ENCODE data around the gene ZMYM1. TPM values are rescaled to one million over a fixed set of nuclear protein-coding genes. Genes with fewer than 3 reads are reported as not detected.
"Not testable (repeated sequence)": the region's sequence is repeated elsewhere in the genome, so short reads cannot be mapped to it uniquely, and the experiment has no call there.

ZMYM1 gene
- total RNA-seq, 1 experiment from 2014 or later = 25.3 TPM

DNA sequence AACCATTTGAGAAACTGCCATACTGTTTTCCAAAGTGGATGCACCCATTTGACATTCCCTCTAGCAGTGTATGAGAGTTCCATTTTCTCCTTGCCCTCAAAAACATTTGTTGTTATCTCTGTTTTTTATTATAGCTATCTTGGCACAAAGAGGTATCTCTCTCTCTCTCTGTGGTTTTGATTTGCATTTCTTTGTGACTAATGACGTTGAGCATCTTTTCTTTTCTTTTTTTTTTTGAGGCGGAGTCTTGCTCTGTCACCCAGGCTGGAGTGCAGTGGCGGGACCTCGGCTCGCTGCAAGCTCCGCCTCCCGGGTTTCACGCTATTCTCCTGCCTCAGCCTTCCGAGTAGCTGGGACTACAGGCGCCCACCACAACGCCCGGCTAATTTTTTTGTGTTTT lies 30.1 kb upstream of the ZMYM1 start:
- Histone ChIP-seq H3K27me3 (replicated peaks) (no peaks in the 10 kb centered on the region), H3K36me3 (no peaks in the 10 kb centered on the region), H3K9me3 (replicated peaks) (no peaks in the 10 kb centered on the region), H3K4me3 (no peak overlapping the region), H3K4me1 (replicated peaks) (peaks cover 12% of the 10 kb centered on the region), H3K27ac (no peak overlapping the region)
- DNase-seq (ENCODE audit: low read depth in 1 of 2, low spot score in 2 of 2) = no peak

DNA sequence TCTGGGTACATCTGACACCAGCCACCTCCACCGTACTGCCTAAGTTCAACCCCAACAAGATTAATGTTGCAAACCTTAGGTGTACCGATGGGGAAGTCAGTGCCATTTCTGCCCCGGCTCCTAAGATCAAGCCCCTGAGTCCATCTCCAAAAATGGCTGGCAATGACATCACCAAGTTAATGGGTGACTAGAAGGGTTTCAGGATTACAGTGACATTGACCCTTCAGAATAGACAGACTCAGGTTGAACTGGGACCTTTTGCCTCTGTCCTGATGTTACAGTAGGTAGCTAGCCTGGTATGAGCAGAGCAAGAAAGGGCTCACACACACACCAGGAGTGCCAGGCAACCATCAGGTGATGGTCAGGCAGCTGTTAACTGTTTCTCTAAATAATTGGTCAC lies 25.8 kb upstream of the ZMYM1 start:
- Histone ChIP-seq H3K36me3 (no peaks in the 10 kb centered on the region), H3K4me1 (replicated peaks) (no peaks in the 10 kb centered on the region), H3K4me3 (no peak overlapping the region), H3K27ac (no peak overlapping the region), H3K27me3 (replicated peaks) (no peaks in the 10 kb centered on the region), H3K9me3 (replicated peaks) (no peaks in the 10 kb centered on the region)
- no peak for DNase-seq (ENCODE audit: low read depth in 1 of 2, low spot score in 2 of 2)

DNA sequence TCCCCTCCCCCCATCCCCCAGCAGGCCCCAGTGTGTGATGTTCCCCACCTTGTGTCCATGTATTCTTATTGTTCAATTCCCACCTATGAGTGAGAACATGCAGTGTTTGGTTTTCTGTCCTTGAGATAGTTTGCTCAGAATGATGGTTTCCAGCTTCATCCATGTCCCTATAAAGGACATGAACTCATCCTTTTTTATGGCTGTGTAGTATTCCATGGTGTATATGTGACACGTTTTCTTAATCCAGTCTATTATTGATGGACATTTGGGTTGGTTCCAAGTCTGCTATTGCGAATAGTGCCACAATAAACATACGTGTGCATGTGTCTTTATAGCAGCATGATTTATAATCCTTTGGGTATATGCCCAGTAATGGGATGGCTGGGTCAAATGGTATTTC lies 24.9 kb upstream of the ZMYM1 start:
- not testable (repeated sequence) for H3K4me3 ChIP-seq; H3K9me3 ChIP-seq (replicated peaks); H3K36me3 ChIP-seq; H3K27me3 ChIP-seq (replicated peaks); H3K4me1 ChIP-seq (replicated peaks); H3K27ac ChIP-seq; DNase-seq (ENCODE audit: low read depth in 1 of 2, low spot score in 2 of 2)

DNA sequence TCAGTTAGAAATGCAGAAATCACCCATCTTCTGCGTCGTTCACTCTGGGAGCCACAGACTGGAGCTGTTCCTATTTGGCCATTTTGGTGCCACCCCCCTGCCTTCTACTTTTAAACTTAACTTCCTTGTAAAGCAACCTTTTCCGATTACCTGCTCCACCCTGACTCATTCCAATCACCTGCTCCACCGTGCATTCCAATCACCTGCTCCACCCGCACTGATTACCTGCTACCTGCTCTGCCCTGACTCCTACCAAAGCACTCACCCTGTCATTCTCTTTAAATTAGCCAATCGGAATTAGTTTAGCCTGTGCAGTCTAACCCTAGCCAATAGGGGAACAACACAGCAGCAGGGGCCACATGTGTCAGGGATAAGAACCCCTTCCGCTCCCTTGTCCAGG lies 20.9 kb upstream of the ZMYM1 start:
- not testable (repeated sequence) for DNase-seq (ENCODE audit: low read depth in 1 of 2, low spot score in 2 of 2)

DNA sequence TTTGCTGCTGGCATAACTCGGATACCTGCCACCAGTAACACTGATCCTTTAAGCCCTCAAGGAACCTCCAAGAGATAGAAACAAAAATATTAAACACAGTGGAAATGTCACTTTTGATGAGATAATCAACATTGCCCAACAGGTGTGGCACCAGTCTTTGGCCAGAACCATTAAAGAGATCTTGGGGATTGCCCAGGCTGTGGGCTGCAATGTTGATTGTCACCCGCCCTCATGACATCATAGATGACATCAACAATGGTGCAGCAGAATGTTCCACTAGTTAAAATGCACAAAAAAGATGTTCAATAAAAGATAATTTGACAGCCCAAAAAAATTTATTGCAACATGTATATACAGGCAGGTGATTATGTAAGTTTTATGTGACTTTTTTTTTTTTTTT lies 20.2 kb upstream of the ZMYM1 start:
- Histone ChIP-seq H3K27ac (no peak overlapping the region), H3K9me3 (replicated peaks) (no peaks in the 10 kb centered on the region), H3K27me3 (replicated peaks) (no peaks in the 10 kb centered on the region), H3K4me1 (replicated peaks) (no peaks in the 10 kb centered on the region; the same call in 1 of the 2 replicates), H3K36me3 (no peaks in the 10 kb centered on the region), H3K4me3 (no peak overlapping the region)
- no peak for DNase-seq (ENCODE audit: low read depth in 1 of 2, low spot score in 2 of 2)

More for the DNA sequence above, 20.9 kb upstream of the ZMYM1 start:
- not testable (repeated sequence) for H3K4me1 ChIP-seq (replicated peaks); H3K27ac ChIP-seq; H3K27me3 ChIP-seq (replicated peaks); H3K36me3 ChIP-seq; H3K4me3 ChIP-seq; H3K9me3 ChIP-seq (replicated peaks)

DNA sequence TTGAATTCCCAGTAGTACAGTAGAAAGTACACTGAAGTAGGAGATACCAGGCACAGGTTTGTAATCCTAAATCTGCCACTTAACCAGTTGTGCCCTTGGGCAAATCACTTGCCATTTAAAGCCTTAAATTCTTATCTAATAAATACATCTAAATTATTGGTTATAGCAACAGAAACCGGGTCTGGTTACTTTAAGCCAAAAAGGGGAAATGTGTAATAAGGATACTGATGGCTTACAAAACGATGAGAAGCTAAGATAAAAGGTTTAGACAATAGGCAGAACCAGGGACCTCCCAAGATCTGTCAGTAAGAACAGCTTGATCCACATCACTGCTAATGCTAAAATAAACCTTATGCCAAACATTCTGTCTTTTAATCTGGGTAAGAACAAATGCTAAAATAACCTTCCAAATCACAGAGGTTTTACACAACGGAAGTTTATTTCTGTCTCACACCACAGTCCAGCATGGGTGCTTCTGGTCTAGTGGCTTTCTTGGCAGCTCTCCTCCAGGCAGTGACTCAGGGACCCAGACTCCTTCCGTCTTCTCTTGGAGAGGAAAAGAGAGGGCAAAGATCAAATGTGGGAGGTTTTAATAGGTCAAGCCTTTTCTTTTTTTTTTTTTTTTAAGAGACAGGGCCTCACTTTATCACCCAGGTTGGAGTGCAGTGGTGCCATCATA lies 16.5 kb upstream of the ZMYM1 start:
- no peaks in the 10 kb centered on the region for H3K9me3 ChIP-seq (replicated peaks)
- no peaks in the 10 kb centered on the region; the same call in 1 of the 2 replicates for H3K4me1 ChIP-seq (replicated peaks)

DNA sequence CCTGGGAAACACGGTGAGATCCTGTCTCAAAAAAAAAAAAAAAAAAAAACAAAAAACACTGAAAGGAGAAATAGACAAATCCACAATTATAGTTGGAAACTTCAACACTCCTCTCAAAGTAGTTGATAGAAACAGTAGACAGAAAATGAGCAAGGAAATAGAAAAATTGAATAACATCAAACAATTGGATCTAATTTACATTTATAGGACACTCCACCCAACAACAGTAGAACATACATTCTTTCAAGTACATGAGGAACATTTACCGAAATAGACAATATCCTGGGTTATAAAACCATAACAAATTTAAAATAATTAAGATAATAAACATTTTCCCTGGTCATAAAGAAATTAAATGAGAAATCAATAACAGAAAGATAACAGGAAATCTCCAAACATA lies 14.9 kb upstream of the ZMYM1 start:
- H3K27ac ChIP-seq = no peak overlapping the region
- no peak for DNase-seq (ENCODE audit: low read depth in 1 of 2, low spot score in 2 of 2)
- H3K9me3 ChIP-seq (replicated peaks) = no peaks in the 10 kb centered on the region
- no peak overlapping the region for H3K4me3 ChIP-seq
- no peaks in the 10 kb centered on the region; the same call in 1 of the 2 replicates for H3K4me1 ChIP-seq (replicated peaks)
- 0 out of 2 replicates have a peak, but pooled peaks cover 2% of the 10 kb centered on the region for H3K27me3 ChIP-seq (replicated peaks)
- no peaks in the 10 kb centered on the region for H3K36me3 ChIP-seq

More for the DNA sequence above, 16.5 kb upstream of the ZMYM1 start:
- H3K27ac ChIP-seq = no peak overlapping the region
- no peak for DNase-seq (ENCODE audit: low read depth in 1 of 2, low spot score in 2 of 2)
- H3K36me3 ChIP-seq = no peaks in the 10 kb centered on the region
- 0 out of 2 replicates have a peak, but pooled peaks cover 2% of the 10 kb centered on the region for H3K27me3 ChIP-seq (replicated peaks)
- no peak overlapping the region for H3K4me3 ChIP-seq

DNA sequence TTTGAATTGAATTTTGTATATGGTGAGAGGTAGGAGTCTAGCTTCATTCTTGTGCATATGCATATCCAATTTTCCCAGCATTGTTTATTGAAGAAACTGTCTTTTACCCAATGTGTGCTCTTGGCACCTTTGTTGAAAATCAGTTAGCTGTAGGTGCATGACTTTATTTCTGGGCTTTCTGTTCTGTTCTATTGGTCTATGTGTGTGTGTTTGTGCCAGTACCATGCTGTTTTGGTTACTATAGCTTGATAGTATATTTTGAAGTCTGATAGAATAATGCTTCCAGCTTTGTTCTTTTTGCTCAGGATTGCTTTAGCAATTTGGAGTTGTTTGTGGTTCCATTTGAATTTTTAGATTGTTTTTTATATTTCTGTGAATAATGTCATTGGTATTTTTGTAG lies 9.4 kb upstream of the ZMYM1 start:
- no peak for DNase-seq (ENCODE audit: low read depth in 1 of 2, low spot score in 2 of 2)
- Histone ChIP-seq H3K4me3 (no peak overlapping the region), H3K9me3 (replicated peaks) (no peaks in the 10 kb centered on the region), H3K4me1 (replicated peaks) (no peaks in the 10 kb centered on the region), H3K27me3 (replicated peaks) (0 out of 2 replicates have a peak, but pooled peaks cover 2% of the 10 kb centered on the region), H3K36me3 (no peaks in the 10 kb centered on the region), H3K27ac (no peak overlapping the region)

DNA sequence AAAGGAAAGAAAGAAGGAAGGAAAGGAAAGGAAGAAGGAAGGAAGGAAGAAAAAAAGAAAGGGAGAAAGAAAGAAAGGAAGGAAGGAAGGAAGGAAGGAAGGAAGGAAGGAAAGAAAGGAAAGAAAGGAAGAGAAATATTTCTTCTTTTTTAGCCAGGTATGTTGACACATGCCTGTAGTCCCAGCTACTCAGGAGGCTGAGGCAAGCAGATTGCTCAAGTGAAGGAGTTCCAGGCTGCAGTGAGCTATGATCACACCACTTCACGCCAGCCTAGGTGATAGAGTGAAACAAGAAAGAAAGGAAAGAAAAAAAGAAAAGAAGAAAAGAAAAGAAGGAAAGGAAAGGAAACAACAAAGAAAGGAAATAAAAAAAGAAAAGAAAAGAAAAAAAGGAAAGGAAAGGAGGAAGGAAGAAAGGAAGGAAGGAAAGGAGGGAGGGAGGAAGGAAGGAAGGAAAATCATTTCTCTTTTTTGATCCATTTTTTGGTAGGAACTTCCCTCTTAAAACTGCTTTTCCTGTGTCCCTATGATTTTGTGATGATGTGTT lies 5.8 kb upstream of the ZMYM1 start:
- no peak for DNase-seq (ENCODE audit: low read depth in 1 of 2, low spot score in 2 of 2)
- Histone ChIP-seq H3K4me1 (replicated peaks) (no peaks in the 10 kb centered on the region), H3K9me3 (replicated peaks) (no peaks in the 10 kb centered on the region), H3K27me3 (replicated peaks) (no peaks in the 10 kb centered on the region), H3K27ac (no peak overlapping the region), H3K36me3 (no peaks in the 10 kb centered on the region), H3K4me3 (no peak overlapping the region)

DNA sequence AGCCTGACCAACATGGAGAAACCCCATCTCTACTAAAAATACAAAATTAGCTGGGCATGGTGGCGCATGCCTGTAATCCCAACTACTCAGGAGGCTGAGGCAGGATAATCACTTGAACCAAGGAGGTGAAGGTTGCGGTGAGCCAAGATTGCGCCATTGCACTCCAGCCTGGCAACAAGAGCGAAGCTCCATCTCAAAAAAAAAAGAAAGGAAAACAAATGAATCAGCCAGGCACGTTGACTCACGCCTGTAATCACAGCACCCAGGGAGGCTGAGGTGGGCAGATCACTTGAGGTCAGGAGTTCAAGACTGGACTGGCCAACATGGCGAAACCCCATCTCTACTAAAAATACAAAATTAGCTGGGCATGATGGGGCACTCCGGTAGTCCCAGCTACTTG lies 2.8 kb upstream of the ZMYM1 start:
- H3K36me3 ChIP-seq = peaks cover 13% of the 10 kb centered on the region; the same call in 1 of the 2 replicates
- not testable (repeated sequence) for H3K27ac ChIP-seq; H3K4me3 ChIP-seq; DNase-seq (ENCODE audit: low read depth in 1 of 2, low spot score in 2 of 2); H3K27me3 ChIP-seq (replicated peaks); H3K9me3 ChIP-seq (replicated peaks)
- H3K4me1 ChIP-seq (replicated peaks) = peaks cover 11% of the 10 kb centered on the region

DNA sequence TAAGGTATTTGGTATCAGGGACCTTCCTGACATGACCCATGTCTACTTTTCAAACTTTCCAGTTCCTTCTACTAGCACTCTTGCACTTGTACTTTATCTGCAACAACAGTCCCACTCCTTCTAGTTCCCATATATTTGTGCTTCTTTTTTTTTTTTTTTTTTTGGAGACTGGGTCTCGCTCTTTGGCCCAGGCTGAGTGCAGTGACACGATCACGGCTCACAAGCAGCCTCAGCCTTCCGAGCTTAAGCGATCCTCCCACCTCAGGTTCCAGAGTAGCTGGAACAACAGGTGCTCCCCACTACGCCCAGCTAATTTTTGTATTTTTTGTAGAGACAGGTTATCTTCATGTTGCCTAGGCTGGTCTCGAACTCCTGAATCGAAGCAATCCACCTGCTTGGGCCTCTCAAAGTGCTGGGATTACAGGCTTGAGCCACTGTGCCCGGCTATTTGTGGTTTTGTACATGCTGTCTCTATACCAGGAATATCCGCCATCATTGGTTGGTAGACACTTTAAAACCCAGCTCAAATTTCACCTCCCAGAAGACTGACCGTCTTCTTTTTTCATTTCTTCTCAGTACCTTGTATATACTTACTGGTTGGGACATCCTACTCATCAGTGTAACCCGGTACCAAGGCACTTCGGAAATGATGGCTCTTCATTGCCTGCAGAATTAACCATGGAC lies 1.1 kb downstream of the ZMYM1 start:
- H3K9me3 ChIP-seq (replicated peaks) = no peaks in the 10 kb centered on the region
- peaks cover 14% of the 10 kb centered on the region for H3K4me1 ChIP-seq (replicated peaks)
- peak overlapping the region; percentile 62 for H3K4me3 ChIP-seq
- no peak overlapping the region; the same call in 1 of the 2 replicates for H3K27ac ChIP-seq
- H3K27me3 ChIP-seq (replicated peaks) = no peaks in the 10 kb centered on the region
- no peak for DNase-seq (ENCODE audit: low read depth in 1 of 2, low spot score in 2 of 2)
- peaks cover 31% of the 10 kb centered on the region for H3K36me3 ChIP-seq

DNA sequence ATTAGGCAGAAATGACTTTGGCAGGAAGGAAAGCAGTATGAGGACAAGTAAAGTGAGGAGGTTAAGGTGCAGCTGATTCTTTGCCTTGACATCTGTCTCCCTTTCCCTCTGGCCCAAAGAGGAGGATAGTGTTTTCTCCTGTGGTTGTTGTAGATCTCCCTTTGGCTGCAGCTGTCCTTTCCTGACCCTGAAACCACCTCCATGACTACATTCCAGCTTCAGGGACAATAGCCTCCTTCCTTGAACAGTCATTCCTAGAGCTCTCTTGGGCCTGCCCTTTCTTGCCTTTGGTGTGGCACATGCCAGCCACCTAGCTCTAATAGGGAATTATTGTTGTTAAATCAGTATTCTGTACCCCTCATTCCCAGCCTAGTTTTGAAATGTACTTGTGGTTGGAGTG lies 6.2 kb downstream of the ZMYM1 start:
- DNase-seq (ENCODE audit: low read depth in 1 of 2, low spot score in 2 of 2) = peak in 1 of 2 experiments; percentile 26
- H3K27ac ChIP-seq = no peak overlapping the region
- H3K27me3 ChIP-seq (replicated peaks) = no peaks in the 10 kb centered on the region
- H3K9me3 ChIP-seq (replicated peaks) = no peaks in the 10 kb centered on the region
- H3K4me3 ChIP-seq = no peak overlapping the region
- H3K4me1 ChIP-seq (replicated peaks) = peaks cover 10% of the 10 kb centered on the region
- peaks cover 29% of the 10 kb centered on the region for H3K36me3 ChIP-seq

DNA sequence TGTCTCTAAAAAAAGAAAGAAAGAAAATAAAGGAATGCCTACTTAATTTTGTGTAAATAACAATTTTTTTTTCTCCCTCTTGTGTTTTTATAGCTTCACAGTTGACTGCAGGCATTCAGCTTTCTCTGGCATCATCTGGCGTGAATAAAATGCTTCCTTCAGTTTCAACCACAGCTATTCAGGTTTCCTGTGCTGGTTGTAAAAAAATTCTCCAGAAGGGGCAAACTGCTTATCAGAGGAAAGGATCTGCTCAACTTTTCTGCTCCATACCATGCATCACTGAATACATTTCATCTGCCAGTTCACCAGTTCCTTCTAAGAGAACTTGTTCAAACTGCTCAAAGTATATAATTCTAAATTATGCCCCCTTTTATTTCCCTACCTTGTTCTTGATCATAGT lies 18.0 kb downstream of the ZMYM1 start:
- Histone ChIP-seq H3K4me3 (no peak overlapping the region), H3K4me1 (replicated peaks) (no peaks in the 10 kb centered on the region), H3K36me3 (peaks cover 78% of the 10 kb centered on the region), H3K9me3 (replicated peaks) (no peaks in the 10 kb centered on the region), H3K27ac (no peak overlapping the region), H3K27me3 (replicated peaks) (no peaks in the 10 kb centered on the region)
- DNase-seq (ENCODE audit: low read depth in 1 of 2, low spot score in 2 of 2) = no peak

DNA sequence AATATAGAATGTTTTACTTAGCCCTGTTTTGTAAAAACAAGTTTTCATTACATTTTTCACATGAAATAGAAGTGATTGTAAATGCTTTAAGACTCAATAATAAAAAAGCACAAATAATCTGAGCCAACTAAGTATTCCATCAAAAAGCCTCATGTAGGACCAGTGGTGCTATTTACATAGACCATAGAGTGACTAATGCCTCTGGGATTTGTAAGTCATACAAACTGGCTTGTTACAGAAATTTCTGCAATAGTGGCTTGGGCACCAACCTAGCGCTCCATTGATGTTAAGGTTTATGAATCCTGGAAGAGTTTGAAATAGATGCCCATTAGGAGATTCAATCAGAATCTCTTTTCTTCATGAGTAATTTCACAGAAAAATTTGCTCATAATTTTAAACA lies 31.9 kb downstream of the ZMYM1 start:
- Histone ChIP-seq H3K9me3 (replicated peaks) (no peaks in the 10 kb centered on the region), H3K27ac (peak overlapping the region; percentile 68), H3K36me3 (peaks cover 33% of the 10 kb centered on the region), H3K4me1 (replicated peaks) (peaks cover 10% of the 10 kb centered on the region; the same call in 1 of the 2 replicates), H3K4me3 (no peak overlapping the region), H3K27me3 (replicated peaks) (no peaks in the 10 kb centered on the region)
- peak; percentile 51 to 61 for DNase-seq (ENCODE audit: low read depth in 1 of 2, low spot score in 2 of 2)

All from SJSA1 (cell line).